ENCODE measurements around the gene CYP27C1. TPM values are rescaled to one million over a fixed set of nuclear protein-coding genes. Genes with fewer than 3 reads are reported as not detected.

The CYP27C1 gene
- total RNA-seq, 1 donor from 2014 or later, result 10.2 TPM

GRCh38 chr2:127193967-127194280 is 26.2 kb downstream of the CYP27C1 start:
- TF ChIP-seq CTCF (conservative IDR thresholded peaks at IDR 0.05), result no peak
- H3K27ac Mint-ChIP-seq (ENCODE audit: unreplicated experiment), result no peak overlapping the region
- no peaks in the 10 kb centered on the region for H3K27me3 Mint-ChIP-seq (ENCODE audit: low read depth)
- H3K36me3 Mint-ChIP-seq (ENCODE audit: low read depth), result peaks cover 18% of the 10 kb centered on the region
- peaks cover 10% of the 10 kb centered on the region for H3K4me1 Mint-ChIP-seq
- DNase-seq (ENCODE audit: low read depth, low spot score), result no peak
- no peak overlapping the region for H3K4me3 Mint-ChIP-seq
- H3K9me3 Mint-ChIP-seq, result peaks cover 3% of the 10 kb centered on the region

GRCh38 chr2:127193164-127193966 is 26.7 kb downstream of the CYP27C1 start:
- H3K4me1 Mint-ChIP-seq, result peaks cover 16% of the 10 kb centered on the region
- no peak overlapping the region for H3K27ac Mint-ChIP-seq (ENCODE audit: unreplicated experiment)
- peaks cover 5% of the 10 kb centered on the region for H3K9me3 Mint-ChIP-seq
- H3K27me3 Mint-ChIP-seq (ENCODE audit: low read depth), result no peaks in the 10 kb centered on the region
- H3K36me3 Mint-ChIP-seq (ENCODE audit: low read depth), result peaks cover 23% of the 10 kb centered on the region
- no peak for DNase-seq (ENCODE audit: low read depth, low spot score)
- H3K4me3 Mint-ChIP-seq, result no peak overlapping the region
- no peak for TF ChIP-seq CTCF (conservative IDR thresholded peaks at IDR 0.05)

- no peak for TF ChIP-seq CTCF (conservative IDR thresholded peaks at IDR 0.05)
- H3K27ac Mint-ChIP-seq (ENCODE audit: unreplicated experiment), result no peak overlapping the region
- DNase-seq (ENCODE audit: low read depth, low spot score), result no peak
- no peak overlapping the region for H3K4me3 Mint-ChIP-seq
- no peaks in the 10 kb centered on the region for H3K27me3 Mint-ChIP-seq (ENCODE audit: low read depth)
- peaks cover 11% of the 10 kb centered on the region for H3K4me1 Mint-ChIP-seq
- peaks cover 2% of the 10 kb centered on the region for H3K9me3 Mint-ChIP-seq
- H3K36me3 Mint-ChIP-seq (ENCODE audit: low read depth), result peaks cover 25% of the 10 kb centered on the region
Observed at GRCh38 chr2:127191331-127192219, 28.5 kb downstream of the CYP27C1 start.

- no peak overlapping the region for H3K27ac Mint-ChIP-seq (ENCODE audit: unreplicated experiment)
- no peak for DNase-seq (ENCODE audit: low read depth, low spot score)
- H3K36me3 Mint-ChIP-seq (ENCODE audit: low read depth), result peaks cover 25% of the 10 kb centered on the region
- peaks cover 2% of the 10 kb centered on the region for H3K9me3 Mint-ChIP-seq
- no peaks in the 10 kb centered on the region for H3K27me3 Mint-ChIP-seq (ENCODE audit: low read depth)
- peaks cover 11% of the 10 kb centered on the region for H3K4me1 Mint-ChIP-seq
- TF ChIP-seq CTCF (conservative IDR thresholded peaks at IDR 0.05), result no peak
- no peak overlapping the region for H3K4me3 Mint-ChIP-seq
Observed at GRCh38 chr2:127188797-127189196, 31.3 kb downstream of the CYP27C1 start.

- H3K4me3 Mint-ChIP-seq, result no peak overlapping the region
- H3K27ac Mint-ChIP-seq (ENCODE audit: unreplicated experiment), result no peak overlapping the region
- H3K36me3 Mint-ChIP-seq (ENCODE audit: low read depth), result peaks cover 27% of the 10 kb centered on the region
- H3K9me3 Mint-ChIP-seq, result peaks cover 2% of the 10 kb centered on the region
- H3K27me3 Mint-ChIP-seq (ENCODE audit: low read depth), result no peaks in the 10 kb centered on the region
- H3K4me1 Mint-ChIP-seq, result peaks cover 11% of the 10 kb centered on the region
- TF ChIP-seq CTCF (conservative IDR thresholded peaks at IDR 0.05), result no peak
- DNase-seq (ENCODE audit: low read depth, low spot score), result no peak
Observed at GRCh38 chr2:127187831-127188230, 32.3 kb downstream of the CYP27C1 start.
